Measurements from ENCODE around the gene TOP1.

DNA sequence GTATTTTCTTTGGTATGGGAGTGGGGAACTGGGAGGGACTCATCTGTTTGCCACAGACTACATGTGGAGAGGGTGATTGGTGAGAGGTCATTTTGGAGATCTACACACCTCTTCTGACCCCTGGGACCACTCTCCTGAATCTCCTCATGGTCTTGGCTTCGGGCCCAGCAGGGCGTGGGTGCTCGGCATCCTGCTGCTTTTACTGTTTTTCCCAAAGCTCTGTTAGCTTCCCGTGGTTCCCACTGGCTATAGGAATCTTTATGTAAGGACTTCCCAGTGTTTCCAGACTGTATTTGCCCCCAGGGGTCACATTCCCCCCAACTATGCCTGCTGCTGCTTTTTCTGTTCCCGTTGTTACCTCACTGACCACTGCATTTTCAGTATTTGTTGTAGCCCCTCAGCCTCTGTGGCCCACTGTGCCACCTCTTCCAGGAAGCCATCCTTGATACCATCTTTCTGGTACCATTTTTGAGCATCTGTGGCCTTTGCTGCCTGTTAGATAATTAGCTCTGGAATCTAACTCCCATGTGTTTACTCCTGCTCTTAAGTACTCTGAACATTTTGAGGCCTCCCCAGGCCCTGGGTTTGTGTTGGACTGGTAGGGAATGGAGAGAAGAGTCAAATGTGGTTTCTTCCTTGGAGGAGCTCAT lies 123.6 kb downstream of the TOP1 start:
- TF ChIP-seq, protein P1, sequence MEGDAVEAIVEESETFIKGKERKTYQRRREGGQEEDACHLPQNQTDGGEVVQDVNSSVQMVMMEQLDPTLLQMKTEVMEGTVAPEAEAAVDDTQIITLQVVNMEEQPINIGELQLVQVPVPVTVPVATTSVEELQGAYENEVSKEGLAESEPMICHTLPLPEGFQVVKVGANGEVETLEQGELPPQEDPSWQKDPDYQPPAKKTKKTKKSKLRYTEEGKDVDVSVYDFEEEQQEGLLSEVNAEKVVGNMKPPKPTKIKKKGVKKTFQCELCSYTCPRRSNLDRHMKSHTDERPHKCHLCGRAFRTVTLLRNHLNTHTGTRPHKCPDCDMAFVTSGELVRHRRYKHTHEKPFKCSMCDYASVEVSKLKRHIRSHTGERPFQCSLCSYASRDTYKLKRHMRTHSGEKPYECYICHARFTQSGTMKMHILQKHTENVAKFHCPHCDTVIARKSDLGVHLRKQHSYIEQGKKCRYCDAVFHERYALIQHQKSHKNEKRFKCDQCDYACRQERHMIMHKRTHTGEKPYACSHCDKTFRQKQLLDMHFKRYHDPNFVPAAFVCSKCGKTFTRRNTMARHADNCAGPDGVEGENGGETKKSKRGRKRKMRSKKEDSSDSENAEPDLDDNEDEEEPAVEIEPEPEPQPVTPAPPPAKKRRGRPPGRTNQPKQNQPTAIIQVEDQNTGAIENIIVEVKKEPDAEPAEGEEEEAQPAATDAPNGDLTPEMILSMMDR (IDR thresholded peaks at IDR 0.05; ENCODE audit: borderline replicate concordance, extremely low read depth, low read length, poor library complexity, severe bottlenecking): no peak
- no peak for TF ChIP-seq EZH2 (IDR thresholded peaks at IDR 0.05; ENCODE audit: borderline replicate concordance, low read depth, low read length, severe bottlenecking)
